ENCODE measurements around the gene HORMAD2.
"Not testable (repeated sequence)": the region's sequence is repeated elsewhere in the genome, so short reads cannot be mapped to it uniquely, and the experiment has no call there.

HORMAD2 gene

GRCh38 chr22:30057375-30057774, 22.9 kb upstream of the HORMAD2 start:
- DNase-seq: no peak

- not testable (repeated sequence) for DNase-seq
These were observed 20.8 kb upstream of the HORMAD2 start for GRCh38 chr22:30059346-30060020.

DNA sequence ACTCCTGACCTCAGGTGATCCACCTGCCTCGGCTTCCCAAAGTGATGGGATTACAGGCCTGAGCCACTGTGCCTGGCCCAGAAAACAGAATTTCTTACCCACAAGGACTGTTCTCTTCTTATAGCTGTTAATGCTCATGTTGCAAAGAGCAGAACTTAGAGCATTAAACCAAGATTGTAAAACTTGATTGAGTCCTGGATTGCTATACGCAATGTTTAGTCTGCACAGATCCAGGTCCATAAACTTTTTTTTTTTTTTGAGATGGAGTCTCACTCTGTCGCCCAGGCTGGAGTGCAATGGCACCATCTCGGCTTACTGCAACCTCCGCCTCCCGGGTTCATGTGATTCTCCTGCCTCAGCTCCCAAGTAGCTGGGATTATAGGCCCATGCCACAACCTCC, 19.2 kb upstream of the HORMAD2 start:
- DNase-seq: not testable (repeated sequence)

DNA sequence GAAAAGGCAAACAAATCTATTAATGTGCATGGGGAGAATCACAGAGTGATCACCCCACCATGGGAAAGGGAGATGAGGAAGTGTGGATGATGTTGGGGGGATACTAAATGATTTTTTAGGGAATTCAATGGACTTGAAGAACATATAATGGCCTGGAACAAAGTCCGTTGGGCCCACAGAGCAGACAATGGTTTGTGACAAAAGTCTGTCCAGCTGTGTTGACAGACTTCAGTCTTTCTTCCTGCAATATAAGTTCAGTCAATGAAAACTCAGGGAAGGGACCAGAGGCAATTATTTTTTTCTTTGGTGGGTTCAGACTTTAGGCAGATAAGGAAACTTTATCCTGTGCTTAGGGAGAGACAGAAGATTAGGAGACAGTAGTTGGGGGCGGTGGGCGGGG, 18.0 kb upstream of the HORMAD2 start:
- no peak for DNase-seq

DNA sequence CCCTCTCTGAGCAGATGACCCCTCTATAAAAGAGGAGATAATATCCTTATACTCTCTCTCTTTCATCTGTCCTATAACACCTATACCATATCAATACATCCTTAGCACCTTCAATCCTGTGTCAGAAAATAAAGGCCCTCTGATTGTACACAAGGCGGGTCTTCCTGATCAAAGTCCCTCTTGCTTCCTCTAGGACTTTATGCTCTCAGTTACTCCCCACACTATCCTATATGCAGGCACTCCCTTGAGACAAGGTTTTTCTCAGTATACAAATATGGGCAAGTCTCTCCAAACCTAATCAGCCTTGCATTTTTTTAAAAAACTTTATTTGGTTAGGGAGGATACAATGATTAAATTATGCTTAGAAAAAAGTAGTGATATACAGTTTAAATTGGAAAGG, 17.3 kb upstream of the HORMAD2 start:
- DNase-seq: no peak

GRCh38 chr22:30064172-30064571, 16.1 kb upstream of the HORMAD2 start:
- DNase-seq: no peak

DNA sequence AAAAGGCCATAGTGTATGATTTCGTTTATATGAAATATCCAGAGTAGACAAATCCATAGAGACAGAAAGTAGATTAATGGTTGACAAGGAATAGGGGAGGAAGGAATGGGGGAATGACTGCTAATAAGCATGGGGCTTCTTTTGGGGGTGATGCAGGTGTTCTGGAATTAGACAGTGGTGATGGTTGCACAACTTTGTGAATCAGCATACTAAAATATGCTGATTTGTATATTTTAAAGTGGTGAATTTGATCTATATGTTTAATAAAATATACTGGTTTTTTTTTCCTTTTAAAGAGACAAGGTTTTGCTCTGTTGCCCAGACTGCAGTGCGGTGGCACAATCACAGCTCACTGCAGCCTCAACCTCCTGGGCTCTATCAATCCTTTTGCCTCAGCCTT, 6.5 kb upstream of the HORMAD2 start:
- DNase-seq: no peak

GRCh38 chr22:30074147-30074546, 6.1 kb upstream of the HORMAD2 start:
- no peak for DNase-seq

DNA sequence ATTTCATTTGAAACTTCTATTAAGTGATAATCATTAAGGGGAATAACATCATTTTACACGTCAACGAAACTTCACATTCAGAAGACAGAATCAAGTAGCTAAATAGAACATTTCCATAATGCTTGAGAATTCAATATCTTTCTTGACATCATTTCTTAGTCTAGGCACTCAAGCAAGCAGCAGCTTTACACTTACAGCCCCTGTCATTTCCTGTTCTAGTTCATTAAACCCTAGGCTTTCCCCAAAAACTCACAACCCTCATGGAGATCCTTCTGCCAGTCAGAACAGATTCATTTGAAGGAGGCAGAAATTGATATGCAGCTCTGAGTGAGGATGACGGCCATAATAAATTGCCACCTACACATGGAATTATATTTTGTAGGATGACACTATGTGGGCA, 5.3 kb upstream of the HORMAD2 start:
- no peak for DNase-seq

DNA sequence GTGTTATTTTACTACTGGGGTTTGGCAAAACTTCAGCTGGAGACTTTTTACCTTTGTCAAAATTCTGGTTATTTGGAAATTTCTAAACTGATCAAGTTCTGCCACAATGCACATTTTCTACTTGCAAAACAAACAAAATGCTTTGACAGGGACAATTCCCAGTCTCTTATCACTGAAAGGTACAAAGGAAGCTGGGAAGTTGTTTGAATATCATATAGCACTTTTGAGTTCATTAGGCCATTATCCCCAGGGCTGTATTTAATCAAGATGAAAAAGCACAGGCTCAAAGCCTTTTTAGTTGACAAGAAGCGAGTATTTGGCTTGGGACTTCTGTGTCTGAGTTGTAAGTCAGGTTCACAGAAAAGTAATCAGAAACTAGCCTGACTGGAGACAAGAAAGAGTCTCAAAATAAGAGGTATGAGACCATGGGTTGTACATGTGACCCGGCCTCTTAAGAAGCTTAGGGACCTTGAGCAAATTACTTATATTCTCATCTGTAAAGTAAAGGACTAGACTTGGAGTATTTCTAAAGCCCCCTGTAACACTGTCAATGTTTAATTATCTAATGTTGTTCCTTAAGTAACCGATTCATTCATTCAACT, 2.9 kb upstream of the HORMAD2 start:
- no peak for DNase-seq

GRCh38 chr22:30078320-30079311, 1.6 kb upstream of the HORMAD2 start:
- DNase-seq: peak; percentile 7

- no peak for DNase-seq
These were observed 541 bp downstream of the HORMAD2 start for GRCh38 chr22:30080805-30081204.

GRCh38 chr22:30086496-30086895, 6.2 kb downstream of the HORMAD2 start:
- DNase-seq: no peak

DNA sequence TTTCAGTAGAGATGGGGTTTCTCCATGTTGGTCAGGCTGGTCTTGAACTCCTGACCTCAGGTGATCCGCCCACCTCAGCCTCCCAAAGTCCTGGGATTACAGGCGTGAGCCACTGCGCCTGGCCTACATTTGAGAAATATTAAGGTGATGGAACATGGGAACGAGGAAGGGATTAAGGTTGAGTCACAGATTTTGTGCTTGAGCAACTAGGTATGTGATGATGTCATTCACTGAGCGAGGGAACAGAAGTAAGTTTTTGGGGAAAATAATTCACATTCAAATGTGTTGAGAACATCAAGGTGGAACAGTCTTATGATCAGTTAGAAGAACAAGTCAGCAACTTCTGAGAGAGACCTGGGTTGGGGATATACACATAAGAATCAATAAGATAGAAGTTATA, 6.8 kb downstream of the HORMAD2 start:
- not testable (repeated sequence) for DNase-seq

DNA sequence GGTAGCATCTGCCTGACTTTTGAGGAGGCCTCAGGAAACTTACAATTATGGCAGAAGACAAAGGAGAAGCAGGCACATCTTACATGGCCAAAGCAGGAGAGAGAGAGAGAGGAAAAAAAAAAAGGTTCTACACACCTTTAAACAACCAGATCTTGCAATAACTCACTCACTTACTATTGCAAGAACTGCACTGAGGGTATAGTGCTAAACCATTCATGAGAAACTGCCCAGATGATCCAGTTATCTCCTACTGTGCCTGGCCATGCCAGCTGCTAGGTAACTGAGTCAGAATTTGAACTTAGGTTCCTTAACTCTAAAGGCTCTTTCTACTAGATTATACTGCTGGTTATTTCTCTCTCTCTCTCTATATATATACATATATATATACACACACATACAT, 7.3 kb downstream of the HORMAD2 start:
- no peak for DNase-seq

DNA sequence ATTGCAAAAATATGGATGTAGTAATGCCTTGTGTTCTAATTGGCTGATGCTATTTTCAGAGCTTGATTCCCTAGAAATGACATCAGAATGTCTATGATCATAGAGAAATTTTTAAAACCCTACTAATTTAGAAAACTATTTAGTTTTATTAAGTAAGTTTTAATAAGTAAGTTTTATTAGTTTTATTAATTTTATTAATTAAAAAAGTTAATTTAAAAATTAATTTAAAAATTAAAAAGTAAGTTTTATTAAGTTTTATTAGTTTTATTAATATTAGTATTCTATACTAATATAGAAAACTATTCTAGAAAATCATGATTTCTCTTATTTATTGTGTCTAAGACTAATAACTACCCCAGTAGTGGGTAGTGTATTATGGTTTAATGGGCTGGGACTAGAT, 8.2 kb downstream of the HORMAD2 start:
- no peak for DNase-seq

GRCh38 chr22:30089655-30089974, 9.4 kb downstream of the HORMAD2 start:
- no peak for DNase-seq

GRCh38 chr22:30092686-30093085, 12.4 kb downstream of the HORMAD2 start:
- DNase-seq: no peak

GRCh38 chr22:30094804-30095203, 14.5 kb downstream of the HORMAD2 start:
- no peak for DNase-seq

- DNase-seq: no peak
These were observed 17.6 kb downstream of the HORMAD2 start for GRCh38 chr22:30097861-30098260.

DNA sequence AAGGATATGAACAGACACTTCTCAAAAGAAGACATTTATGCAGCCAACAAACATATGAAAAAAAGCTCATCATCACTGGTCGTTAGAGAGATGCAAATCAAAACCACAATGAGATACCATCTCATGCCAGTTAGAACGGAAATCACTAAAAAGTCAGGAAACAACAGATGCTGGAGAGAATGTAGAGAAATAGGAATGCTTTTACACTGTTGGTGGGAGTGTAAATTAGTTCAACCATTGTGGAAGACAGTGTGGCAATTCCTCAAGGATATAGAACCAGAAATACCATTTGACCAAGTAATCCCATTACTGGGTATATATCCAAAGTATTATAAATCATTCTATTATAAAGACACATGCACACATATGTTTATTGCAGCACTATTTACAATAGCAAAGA, 20.5 kb downstream of the HORMAD2 start:
- not testable (repeated sequence) for DNase-seq

GRCh38 chr22:30104501-30105156, 24.4 kb downstream of the HORMAD2 start:
- no peak for DNase-seq

DNA sequence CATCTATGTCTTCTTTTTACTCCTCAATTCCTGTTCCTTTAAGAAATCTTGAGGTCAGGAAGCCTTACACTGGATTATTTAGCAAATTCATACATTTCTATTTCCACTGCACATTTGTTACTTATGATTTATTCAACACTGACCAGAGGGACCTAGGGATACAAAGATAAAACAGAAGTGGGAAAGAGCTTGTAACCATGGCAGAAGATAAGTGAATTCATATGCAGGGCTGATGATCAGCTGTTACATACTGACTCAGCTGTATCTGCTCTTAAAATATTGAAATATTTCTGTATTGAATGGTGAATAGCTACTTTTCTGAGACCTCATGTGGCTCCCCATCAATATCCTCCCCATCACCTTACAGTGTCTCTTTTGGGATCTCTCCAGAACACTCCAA, 25.2 kb downstream of the HORMAD2 start:
- DNase-seq: no peak

Measured in stimulated activated CD4-positive, alpha-beta T cell treated with anti-CD3 and anti-CD28 coated beads, Interleukin-4, amount 100 ng/mL, for 1 hour (primary cell).